Pulmonary artery endothelial cell (primary cell): Measurements from ENCODE around the gene PRUNE1. TPM values are rescaled to one million over a fixed set of nuclear protein-coding genes. Genes with fewer than 3 reads are reported as not detected.

ENCODE experiments used
- DNase-seq: peaks from one replicate; pipeline ENCODE4 v3.0.0-alpha.2; 2011; ENCODE audit warnings: low read depth, low spot score
- total RNA-seq: library from RNA; depleted of rRNA; stranded (reverse); fragments of >200 nt; gene quantifications from 2 replicates; pipeline ENCODE4 v1.2.3, GENCODE V29; 2014

Gene PRUNE1
- total RNA-seq, 1 donor from 2014 or later = 4.1 TPM

DNA sequence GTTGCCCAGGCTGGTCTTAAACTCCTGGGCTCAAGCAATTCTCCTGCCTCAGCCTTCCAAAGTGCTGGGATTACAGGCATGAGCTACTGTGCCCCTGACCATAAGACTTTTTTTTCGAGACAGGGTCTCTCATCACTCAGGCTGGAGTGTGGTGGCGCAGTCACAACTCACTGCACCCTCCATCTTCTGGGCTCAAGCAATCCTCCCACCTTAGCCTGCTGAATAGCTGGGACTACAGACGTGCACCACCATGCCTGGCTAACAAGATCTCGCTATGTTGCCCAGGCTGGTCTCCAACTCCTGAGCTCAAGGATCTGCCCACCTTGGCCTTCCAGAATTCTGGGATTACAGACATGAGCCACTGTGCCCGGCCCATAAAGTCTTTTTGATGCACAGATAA is 41.2 kb downstream of the PRUNE1 start:
- DNase-seq = no peak

DNA sequence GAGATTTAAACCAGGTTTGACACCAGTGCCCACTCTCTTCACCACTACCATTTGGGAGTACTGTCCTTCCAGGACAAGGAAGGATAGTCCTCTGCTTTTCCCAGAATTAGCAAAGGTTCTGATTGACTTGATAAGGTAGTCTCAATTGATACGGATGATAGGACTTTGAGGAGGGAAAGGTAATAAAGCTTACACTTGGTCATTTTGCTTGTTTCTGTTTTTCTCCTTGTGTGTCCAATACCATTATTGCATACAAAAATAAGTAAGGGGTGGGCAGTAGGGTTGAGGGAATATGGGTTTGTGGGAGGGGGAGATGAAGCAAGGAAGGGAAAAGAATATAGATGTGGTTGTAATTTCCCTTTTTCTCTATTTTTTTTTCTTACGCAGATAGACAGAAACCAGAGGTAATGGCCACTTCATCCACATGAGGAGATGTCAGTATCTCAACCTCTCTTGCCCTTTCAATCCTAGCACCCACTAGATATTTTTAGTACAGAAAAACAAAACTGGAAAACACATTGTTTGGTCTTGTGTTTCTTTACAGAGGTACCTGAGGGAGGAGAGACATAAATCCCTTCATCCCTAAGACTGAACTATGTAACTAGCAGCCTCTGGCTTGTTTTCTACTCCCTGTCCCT is 41.9 kb downstream of the PRUNE1 start:
- DNase-seq = no peak

DNA sequence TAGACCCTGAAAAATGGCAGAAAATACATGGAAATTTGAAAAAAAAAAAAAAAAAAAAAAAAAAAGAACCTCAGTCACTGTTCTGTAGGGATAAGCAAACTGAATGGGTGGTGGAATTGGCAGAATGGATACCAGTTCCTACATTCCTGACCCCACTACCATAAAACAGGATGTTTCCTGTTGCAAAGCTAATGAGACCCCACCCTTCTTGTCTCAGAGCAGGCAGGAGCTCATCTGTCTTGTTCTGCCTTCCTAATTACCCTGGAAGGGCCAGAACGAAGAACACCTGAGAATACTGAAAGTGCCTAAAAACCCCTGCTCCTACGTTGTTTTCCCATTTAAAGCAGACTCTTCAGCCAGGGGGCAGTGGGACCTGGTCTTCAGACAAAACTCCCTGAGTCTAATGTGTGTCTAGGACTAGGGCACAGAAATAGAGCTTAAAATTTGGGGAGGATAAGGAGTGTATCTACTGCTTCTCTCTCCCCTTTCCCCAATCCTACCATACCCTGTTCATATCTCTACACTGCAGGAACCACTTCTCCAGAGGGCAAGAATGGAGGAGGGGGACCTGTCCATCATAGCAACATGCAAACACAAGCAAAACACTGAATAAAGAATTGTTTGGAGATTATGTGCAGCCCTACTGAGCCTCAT is 43.2 kb downstream of the PRUNE1 start:
- no peak for DNase-seq

GRCh38 chr1:151054971-151055547 is 46.8 kb downstream of the PRUNE1 start:
- no peak for DNase-seq

DNA sequence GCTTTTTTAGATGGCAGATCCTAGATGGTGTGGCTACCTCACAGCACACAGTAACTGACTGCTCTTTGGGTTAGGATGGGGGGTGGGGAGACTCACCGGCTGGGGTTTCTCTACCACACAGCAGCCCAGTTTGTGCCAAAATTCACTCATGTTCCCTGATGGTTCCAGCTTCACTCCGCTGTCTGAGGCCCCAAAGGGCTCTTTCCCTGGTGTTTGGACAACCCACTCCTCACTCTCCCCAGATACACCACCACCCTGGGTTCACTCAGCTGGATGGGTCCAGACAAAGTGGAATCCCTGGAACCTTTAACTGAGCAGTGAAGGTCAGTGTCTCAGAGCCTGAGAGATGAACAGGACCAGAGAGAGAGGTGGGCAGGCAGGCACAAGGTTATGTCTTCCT is 47.3 kb downstream of the PRUNE1 start:
- DNase-seq = no peak

DNA sequence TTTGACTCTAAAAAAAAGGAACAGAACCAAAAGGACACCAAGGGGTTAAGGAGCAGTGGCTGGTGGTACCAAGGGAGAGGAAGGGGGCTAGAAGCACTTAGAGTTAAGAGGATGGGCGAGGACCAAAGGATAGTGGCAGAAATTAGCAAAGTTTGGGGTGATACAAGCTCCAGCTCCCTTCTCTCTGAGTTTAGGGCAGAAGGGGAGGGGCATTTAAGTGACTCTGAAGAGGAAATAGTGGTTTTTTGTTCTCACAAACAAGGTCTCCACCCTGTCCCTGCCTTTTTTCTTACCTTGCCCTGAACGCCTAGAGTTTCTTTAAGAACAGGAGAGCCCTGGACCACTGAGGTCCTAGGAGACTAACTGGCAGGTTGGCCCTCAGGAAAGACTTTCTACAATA is 47.9 kb downstream of the PRUNE1 start:
- DNase-seq = no peak

GRCh38 chr1:151058692-151059091 is 50.4 kb downstream of the PRUNE1 start:
- DNase-seq = no peak

- DNase-seq = no peak
Measured at GRCh38 chr1:151059109-151060006, 51.1 kb downstream of the PRUNE1 start, which contains the start of gene CDC42SE1. Gene CDC42SE1 (minus strand): TSS chr1:151059622. CDS start chr1:151055730, 3,892 bp downstream.

DNA sequence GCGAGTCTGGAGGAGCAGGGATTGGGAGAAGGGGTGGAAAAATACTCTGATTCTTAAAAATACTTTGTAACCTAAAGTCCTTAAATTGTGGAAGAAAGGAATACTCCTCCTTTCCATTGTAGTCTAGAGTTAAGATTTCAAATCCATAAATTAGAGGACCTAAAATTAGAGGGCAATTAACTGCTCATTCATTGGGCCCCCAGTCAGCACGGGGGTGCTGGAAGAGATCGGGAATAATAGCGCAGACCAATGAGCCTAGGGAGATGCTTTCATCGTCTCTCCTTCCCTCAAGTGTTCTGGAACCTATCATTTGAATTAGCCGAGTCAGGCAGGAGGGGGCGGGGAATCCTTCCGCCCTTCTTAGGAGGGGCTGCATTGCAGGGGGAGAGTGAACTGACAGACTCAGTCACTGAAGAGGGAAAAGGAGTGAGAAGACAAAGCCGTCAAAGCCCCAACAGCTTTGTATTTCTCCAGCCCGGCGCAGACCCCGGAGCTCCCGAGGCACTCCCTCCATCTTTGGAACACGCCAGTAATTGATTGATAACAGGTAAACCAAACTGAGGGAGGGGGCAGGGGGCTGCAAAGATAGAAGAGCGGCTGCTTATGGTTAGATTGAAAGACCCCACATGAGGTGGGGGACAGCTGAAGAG is 51.9 kb downstream of the PRUNE1 start, which contains the start of gene MLLT11:
Gene MLLT11, plus strand, starts transcription at position 391 of the 650 bp plus-strand sequence. CDS start 6,828 bp downstream, outside the sequence.
- DNase-seq = no peak

- DNase-seq = no peak
Measured at GRCh38 chr1:151060657-151061421, 52.6 kb downstream of the PRUNE1 start.

GRCh38 chr1:151061704-151062103 is 53.5 kb downstream of the PRUNE1 start:
- no peak for DNase-seq

- DNase-seq = no peak
Measured at GRCh38 chr1:151062741-151063371, 54.6 kb downstream of the PRUNE1 start.

DNA sequence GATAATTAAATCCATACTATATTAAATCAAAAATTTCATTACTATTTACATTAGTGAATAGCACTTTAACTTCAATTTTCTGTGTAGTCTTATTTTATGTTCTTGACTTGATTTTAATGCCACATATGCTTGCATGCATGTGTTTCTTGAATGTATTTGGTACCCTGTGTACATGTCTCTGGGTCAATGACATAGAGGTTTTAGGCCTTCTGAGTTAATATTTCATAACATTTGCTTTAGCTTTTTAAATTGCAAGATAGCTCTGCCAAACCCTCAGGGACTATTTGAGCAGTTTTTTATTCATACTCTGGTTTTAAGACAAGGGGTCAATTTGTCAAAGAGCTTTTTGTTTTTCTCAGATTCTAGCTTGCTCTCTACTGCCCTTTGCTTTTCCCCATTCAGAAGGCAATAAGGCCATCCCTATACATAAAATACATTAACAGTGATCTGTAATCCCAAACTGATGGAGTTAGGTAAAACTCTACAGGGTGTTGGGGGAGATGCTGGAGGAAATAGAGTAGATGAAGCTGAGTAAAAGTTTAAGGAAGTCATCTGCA is 56.9 kb downstream of the PRUNE1 start:
- no peak for DNase-seq

- DNase-seq = no peak
Measured at GRCh38 chr1:151067185-151067584, 58.9 kb downstream of the PRUNE1 start.

DNA sequence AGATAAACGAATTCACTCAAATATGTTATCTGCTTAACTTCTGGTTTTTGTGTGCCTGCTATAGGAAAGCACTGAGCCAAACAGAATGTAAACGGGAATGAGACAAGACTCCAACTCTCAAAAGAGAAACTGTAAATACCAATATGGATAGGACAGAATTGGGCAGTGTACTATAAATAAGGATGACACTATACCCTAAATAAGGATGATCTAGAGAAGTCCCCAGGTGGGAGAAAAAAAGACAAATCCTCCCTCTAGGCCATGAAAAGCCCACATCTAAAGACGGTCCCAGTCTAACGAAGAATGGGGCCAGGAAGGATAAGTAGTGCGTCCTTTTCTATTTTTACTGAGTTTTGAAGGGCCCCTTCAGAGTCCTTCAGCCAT is 60.8 kb downstream of the PRUNE1 start:
- DNase-seq = no peak

DNA sequence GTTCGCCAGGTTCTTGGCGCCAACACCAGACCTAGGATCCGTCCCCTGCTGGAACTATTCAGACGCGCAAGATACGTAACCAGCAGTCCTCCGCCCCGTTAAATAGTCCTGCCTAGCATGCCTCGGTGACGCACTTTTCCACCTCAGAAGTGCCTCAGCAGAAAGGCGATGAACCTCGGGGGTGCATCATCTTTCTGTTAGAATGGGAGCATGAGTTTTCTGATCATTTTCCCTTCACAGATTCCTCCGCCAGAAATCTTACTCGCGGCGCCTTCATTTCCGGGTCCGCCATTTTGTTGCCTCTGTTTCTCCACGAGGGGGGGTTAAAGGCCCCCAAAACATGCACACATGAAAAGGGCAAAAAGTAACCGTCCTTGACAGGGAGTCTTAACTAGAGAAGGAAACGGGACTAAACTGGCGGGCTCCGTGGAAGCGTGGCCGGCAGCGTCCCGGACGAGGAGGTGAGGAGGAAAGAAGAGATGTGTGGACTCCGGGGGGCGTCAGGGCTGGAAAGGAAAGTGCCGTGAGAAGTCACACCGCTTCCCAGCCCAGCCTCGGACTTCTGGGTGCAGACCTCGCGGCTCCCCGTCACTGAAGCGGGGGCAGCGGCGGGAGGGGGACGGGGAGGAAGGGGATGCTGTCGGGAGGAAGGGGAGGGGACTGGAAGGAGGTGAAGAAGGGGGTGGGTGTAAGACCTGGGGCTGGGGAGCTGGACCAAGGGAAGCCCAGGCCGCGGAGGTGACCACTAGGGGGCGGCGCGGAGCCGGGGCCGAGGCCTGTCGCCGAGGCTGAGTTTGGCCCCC is 62.4 kb downstream of the PRUNE1 start, which contains the start of gene GABPB2:
Gene GABPB2, plus strand, starts transcription at position 288 of the 803 bp plus-strand sequence. CDS start 17,429 bp downstream, outside the sequence.
- peak; percentile 91 for DNase-seq

DNA sequence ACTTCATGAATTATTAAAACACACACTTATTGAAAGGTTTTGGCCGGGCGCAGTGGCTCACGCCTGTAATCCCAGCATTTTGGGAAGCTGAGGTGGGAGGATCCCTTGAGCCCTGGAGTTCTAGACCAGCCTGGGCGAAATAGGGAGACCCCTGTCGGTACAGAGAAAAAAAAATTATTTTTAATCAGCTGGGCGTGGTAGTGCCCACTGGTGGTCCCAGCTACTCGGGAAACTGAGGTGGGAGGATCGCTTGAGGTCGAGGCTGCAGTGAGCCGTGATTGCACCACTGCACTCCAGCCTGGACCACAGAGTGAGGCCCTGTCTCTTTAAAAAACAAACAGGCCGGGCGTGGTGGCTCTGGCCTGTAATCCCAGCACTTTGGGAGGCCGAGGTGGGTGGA is 64.0 kb downstream of the PRUNE1 start:
- DNase-seq = no peak
